NCI-H69 (cell line): Measurements from ENCODE around the gene AGPAT3.

Experiments used
- DNase-seq: peaks from one replicate; lab custom pipeline; 2025; lab: John Stamatoyannopoulos, UW

The AGPAT3 gene

DNA sequence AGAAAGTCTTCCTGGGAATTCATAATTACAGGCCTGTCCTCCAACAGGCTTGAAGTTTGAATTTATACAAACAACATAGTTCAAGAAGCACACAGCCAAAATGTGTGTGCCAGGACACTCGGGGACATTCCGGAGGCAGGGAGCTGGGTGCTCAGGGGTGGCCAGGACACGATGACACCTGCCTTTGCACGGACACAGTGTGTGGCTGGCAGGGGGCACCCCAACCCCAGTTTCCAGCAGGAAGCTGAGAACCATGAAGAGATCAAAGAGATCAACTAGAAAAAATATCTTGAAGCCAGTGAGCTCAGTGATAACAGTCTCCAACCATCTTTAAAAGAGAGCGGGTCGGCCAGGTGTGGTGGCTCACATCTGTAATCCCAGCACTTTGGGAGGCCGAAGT lies 114.6 kb downstream of the AGPAT3 start:
- DNase-seq = no peak

DNA sequence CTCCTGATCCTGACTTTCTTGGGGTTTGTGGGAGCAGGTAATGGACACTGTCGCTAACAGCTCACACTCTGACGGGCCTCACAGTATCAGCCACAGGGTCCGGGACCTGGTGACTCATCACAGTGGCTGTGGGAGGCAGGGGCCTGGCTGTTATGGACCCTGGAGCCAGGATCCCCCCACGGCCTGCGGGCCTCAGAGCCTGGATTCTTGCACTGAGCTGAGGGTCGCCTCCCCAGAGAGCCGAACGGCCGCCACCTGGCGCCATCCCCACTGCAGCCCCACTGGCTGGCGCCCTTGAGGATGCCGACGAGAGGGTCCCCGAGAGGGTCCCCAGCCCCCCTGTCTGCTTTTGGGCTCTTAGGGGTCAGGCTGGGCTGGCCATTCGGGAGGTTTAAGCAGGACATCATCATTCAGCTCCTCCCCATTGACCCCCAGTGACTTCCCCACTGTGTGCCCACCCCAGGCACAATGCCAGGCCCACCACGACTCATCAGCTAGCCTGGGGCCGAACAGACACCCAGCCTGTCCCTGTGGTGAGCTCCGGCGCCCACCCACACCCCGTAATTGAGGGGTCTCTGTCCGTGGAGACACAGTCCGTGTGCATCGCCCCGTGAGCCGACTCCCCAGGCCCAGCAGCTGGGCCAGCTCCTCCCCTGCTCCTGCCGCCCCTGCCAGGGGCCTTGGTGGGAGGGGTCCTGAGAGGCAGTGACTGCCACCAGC lies 116.3 kb downstream of the AGPAT3 start:
- DNase-seq = no peak

GRCh38 chr21:43981871-43982210 lies 116.8 kb downstream of the AGPAT3 start:
- DNase-seq = no peak

DNA sequence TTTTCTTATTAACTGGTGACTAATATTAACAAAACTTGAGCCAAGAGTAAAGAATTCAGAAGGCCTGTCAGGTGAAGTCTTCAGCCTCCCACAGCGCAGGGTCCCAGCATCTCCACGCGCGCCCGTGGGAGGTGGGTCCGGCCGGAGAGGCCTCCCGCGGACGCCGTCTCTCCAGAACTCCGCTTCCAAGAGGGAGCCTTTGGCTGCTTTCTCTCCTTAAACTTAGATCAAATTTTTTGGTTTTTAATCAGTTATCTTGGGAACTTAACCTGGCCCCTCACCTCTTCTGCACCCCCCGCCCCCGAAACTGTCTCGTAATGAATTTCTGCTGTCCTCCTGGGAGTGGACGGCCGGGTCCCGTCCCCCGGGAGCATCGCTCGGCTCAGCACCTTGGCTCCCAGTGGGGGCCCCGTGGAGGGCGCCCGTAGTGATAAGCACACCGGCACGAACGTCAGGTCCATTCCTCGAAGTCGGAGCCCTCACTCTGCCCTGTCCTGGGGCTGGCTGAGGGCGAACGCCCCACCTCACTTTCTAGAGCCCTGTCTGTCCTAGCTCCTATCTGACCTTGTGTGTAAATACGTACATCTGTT lies 117.6 kb downstream of the AGPAT3 start:
- DNase-seq = no peak

DNA sequence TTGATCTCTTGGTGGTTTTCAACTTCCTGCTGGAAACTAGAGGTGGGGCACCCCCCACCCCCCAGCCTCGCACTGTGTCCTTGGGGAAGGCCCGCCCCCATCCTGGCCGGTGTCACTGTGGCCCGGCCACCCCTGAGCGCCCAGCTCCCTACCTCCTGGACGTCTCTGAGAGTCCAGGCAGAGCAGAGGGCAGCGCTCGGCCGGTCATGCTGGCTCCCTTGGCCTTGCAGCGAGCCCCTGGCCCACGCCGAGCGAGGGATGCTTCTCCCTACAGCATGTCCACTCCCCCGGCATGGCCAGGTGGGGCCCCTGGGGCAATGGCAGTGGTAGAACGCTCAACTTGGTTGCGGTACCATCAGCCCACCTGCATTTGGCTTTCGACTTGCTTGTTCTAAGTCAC lies 118.4 kb downstream of the AGPAT3 start:
- DNase-seq = no peak

- DNase-seq = no peak
Measured at GRCh38 chr21:43983860-43984420, 118.9 kb downstream of the AGPAT3 start.

- DNase-seq = no peak
Measured at GRCh38 chr21:43984905-43985689, 120.1 kb downstream of the AGPAT3 start.

- no peak for DNase-seq
Measured at GRCh38 chr21:43985690-43986251, 120.7 kb downstream of the AGPAT3 start.

DNA sequence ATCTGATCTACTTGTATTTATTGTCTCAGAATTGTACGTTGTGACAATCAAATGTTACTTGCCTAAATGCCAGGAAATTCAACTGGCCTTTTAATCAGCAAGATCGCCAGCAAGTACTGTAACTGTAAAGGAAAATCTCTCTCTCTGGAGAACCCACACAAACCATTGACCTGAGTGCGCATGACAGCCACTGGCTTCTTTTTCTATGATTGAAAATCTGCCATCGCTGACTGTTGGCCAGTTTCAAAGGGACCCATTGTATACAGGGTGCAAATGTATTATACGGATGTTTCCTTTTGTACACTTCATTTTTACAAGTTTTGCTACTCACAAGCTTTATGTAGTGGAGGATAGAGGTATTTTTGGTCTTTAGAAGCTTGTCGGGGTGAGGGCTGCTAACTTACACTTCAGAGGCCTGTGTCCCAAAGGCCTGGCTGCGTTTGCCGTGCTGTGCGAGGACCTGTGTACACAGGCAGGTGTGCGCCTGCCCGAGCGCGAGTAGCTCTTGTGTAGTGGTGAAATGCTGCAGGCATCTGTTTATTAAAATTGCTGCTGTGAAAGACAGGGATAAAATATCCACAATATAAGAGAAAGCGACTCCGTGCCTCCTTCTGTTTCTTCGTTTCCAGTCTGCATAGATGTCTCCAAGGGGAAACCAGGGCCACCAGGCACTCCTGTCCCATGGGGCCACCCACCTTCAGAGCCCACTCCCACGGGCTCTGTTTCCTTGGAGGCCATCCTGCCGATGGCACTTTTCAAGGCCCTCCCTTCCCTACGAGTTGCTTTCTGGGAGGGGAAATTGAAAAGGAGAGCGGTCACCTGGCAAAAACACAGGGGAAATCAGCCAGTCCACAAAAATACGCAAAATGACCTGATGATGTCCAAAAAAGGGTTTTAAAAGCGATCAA lies 121.8 kb downstream of the AGPAT3 start:
- DNase-seq = peak; percentile 25

DNA sequence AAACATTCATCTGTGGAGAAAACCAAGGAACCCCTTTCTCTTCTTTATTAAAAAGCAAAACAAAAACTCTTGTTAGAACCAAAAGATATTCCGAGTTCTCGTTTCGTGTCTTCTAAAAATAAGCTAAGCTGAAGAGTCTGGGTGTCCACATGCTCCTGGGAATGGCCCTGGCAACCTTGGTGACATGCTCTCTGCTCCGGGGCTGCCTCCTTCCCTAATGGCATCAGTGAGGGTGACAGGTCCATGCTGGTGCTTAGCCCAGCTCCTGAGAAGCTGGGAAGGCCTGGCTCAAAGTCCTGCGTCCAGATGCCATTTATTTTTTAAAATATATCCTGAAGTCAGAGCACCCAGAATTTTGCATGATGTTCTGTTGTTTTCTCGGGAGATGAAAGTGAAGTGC lies 122.5 kb downstream of the AGPAT3 start:
- no peak for DNase-seq

- DNase-seq = no peak
Measured at GRCh38 chr21:43988016-43988415, 123.0 kb downstream of the AGPAT3 start.

- DNase-seq = no peak
Measured at GRCh38 chr21:43988506-43989230, 123.6 kb downstream of the AGPAT3 start.

DNA sequence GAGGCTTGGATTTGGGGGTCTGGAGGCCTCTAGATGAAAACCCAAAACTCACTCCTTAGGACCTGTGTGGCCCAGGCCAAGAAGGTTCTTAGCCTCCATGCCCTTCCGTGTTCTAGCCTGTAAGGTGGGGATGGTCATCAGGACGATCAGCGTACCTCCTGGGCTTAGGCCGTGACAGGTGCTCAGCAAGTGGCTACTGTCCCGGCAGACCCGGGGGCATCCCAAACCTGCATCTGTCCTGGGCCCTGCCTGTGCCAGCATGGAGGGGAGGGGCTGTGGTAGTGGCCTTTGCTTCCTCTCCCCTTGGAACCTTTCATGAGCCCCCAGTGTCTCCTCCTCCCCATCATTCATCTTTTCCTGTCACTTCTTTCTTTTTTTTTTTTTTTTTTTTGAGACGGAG lies 124.4 kb downstream of the AGPAT3 start:
- DNase-seq = no peak

- DNase-seq = peak; percentile 65
Measured at GRCh38 chr21:43991447-43991991, 126.5 kb downstream of the AGPAT3 start.

- no peak for DNase-seq
Measured at GRCh38 chr21:43992121-43992520, 127.1 kb downstream of the AGPAT3 start.

GRCh38 chr21:43993420-43993934 lies 128.5 kb downstream of the AGPAT3 start:
- no peak for DNase-seq

GRCh38 chr21:43994085-43994484 lies 129.1 kb downstream of the AGPAT3 start:
- no peak for DNase-seq

DNA sequence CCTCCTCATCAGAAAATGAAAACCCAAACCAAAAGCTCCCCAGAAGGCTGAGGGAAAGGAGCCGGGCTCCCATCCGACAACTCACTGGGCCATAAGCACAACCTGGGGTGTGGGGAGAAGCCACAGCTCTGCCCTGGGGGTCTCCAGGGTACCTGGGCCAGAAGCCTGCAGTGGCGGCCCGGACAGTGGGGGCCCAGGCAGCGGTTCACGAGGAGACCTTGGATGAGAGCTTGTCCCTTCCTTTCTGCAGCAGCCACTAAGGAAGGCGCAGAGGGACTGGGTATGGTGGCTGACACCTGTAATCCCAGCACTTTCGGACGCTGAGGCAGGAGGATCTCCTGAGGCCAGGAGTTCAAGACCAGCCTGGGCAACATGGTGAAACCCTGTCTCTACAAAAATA lies 129.6 kb downstream of the AGPAT3 start:
- DNase-seq = no peak

- DNase-seq = no peak
Measured at GRCh38 chr21:43995521-43996105, 130.6 kb downstream of the AGPAT3 start.
